ENCODE results near the gene KAZALD1. TPM values are rescaled to one million over a fixed set of nuclear protein-coding genes. Genes with fewer than 3 reads are reported as not detected.

KAZALD1 gene
- polyA plus RNA-seq, 10 donors, result 22.4 to 43.8 (median 28.3) TPM

DNA sequence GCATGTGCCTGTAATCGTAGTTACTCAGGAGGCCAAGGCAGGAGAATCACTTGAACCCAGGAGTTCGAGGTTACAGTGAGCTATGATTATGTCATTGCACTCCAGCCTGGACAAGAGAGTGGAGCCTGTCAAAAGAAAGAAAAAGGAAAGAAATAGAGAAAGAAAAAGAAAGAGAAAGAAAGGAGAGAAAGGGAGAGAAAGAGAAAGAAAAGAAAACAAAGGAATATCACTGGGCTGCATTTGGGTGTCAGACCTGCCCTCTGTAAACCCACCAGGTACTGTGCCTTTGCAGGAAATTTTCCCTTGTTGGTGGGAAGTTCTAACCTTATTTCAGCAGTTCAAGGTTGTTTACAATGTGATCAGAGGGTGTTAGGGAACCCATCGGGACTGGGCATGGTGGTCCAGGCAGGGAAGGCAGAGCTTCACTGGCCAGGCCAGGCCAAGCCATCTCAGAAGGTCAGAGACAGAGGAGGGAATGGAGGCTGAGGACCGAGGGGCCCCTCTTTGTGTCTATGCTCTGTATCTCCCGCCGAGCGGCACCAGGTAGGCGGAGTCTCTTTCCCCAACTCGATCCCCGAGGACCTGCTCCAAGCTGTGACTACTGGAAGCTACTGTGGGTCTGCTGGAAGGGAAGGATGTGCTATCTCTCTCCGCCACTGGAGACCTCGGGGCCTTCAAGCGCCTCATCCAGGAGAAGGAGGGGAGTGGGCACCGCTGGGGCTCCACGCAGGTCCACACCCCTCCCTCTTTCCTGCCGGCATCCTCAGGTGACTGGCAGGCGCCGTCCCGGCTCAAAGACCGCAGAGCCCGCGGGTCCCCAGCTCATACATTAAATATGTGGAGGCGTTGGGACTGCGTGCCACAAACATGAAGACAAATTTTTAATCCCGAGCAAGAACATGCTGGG lies 15.2 kb upstream of the KAZALD1 start:
- DNase-seq, result no peak

DNA sequence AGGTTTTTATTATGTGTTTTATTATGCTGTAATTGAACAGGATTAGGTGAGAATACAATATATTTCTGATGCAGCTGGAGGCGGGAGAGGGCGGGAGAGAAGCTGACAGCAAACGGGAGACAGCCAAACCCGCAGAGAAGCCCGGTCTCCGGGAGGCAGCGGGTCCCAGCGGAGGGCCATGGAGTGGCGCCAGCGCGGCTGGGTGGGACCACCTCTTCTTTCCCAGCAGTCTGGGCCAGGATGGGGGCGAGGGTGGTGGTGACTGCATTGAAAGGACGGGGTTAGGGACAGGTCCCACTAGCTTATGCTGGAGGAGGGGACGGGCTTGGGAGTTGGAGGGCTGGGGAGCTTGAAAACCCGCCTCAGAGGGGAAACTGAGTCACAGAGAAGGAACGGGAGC lies 14.5 kb upstream of the KAZALD1 start:
- DNase-seq, result no peak

DNA sequence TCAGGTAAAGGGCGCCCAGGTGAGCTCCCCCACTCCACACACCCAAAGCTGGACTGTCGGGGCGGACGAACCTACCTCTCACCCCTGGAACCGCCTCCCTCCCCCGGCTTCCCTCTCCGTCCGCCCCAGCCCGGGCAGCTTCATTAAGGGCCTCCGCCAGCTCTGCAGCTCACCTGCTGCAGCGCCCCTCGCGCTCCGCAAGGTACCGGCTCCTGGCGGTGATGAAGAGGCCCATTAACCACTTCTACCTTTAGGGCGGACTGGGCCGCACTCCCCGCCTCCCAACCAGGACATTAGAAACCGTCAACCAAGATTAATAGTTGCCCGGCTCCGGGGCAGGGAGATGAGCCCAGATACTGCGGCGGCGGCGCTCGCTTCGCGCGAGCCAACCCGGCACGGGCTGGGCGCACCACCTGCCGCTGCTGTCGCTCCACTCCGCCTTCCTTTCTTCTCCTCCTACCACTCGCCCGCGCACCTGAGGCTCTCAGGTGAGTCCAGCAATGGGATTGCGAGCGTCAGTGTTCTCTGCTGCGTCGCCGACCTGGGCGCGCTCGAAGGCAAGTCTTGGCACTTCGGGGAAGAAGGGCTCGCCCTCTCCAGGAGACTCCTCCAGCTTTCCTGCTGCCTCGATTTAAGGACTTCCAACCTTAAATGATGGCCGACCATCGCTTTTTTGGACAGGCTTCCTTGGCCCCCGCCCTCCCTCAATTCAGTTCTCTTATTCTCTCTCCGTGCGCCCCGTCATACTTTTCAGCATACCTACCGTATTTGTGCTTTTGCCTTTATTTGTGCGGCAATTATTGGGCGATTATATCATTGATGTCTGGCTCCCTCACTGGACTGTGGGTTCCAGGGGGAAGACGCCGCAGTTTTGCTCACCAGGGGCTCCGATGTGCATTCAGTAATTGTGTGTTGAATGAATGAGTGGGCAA lies 13.6 kb upstream of the KAZALD1 start:
- no peak for DNase-seq

DNA sequence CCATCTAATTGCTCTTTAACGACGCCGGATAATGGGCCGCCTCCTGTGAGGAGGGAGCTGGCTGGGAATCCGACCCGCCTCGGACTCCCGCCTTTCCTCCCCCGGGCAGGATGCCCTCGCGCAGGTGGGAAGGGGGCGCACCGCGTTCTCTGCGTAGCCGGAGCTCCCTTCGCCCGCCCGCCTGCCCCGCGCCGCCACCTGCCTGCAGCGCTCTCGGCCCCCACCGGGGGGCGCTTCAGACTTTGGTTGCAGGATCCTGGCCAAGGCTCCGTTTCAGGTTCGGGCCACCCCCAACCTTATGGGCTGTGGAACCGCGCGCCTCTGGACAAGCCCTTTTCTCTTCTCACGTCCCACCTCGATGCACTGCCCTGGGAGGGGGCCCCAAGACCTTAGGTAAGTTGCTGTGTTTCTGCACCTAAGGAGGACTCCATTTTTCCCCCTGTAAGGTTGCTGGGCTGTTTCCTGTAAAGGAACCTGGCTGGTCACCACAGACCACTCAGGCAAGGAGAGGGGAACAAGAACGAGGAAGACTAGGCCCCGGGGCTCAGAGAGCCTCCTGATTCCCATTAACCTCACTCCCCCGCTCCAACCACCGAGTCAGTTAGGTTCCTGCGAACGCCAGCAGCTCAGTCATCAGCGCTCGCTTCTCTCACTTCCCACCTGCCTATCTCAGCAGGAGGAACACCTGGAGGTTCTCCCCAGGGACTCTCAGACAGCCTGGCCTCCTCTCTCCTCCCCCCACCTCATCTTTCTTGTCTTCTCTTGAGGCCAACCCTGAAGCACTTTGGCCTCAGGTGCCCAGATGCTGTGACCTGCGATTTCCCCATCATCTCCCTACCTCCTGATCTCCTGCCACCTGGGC lies 11.3 kb upstream of the KAZALD1 start:
- peak in 2 of 3 donors; percentile 49 to 64 for DNase-seq

DNA sequence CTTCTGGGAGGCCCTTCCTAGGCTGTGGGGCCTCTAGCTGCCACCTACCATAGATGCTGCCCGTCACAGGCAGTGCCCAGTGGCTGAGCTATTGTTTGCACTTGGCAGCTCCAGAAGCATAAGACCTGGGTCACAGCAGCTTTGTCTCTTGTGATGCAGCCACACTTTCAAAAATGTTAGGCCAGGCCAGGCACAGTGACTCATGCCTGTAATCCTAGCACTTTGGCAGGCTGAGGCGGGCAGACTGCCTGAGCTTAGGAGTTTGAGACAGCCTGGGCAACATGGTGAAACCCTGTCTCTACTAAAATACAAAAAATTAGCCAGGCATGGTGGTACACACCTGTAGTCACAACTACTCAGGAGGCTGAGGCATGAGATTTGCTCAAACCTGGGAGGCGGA lies 9.5 kb upstream of the KAZALD1 start:
- no peak for DNase-seq

GRCh38 chr10:101053516-101053915 lies 8.3 kb upstream of the KAZALD1 start:
- no peak for DNase-seq

DNA sequence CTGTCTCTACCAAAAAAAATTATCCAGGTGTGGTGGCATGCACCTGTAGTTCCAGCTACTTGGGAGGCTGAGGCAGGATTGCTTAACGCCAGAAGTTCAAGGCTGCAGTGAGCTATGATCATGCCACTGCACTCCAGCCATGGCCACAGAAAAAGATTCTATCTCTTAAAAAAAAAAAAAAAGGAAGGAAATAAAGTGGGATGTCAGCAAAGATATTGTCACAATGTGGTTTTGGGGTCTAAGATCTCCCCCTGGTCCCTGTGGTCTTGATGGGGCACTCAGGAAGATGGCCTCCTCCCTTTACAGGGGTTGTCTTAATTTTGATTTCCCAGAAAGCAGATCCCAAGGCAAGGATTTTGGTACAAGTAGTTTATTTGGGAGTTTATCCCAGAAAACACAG lies 7.4 kb upstream of the KAZALD1 start:
- no peak for DNase-seq

DNA sequence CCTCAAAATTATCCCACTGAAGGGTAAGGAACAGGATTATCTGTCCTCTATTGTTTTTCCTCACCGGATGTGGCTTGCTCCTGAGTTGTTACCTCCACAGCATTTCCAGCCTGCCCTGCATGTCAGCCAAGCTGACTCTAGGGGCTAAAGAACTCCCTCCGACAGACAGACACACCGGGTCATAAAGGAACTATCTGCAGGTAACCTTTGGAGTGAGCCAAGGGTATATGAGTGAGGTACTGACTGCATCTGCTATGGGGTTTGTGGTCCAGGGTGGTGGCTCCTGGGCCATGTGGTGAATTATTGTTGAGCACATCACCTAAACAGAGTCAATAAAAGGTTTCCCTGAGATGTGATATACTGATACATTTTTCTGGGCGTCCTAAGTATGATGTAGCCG lies 6.9 kb upstream of the KAZALD1 start:
- no peak for DNase-seq

GRCh38 chr10:101055411-101055810 lies 6.4 kb upstream of the KAZALD1 start:
- DNase-seq, result no peak

- no peak for DNase-seq
These were observed 5.2 kb upstream of the KAZALD1 start for GRCh38 chr10:101056365-101057151.

DNA sequence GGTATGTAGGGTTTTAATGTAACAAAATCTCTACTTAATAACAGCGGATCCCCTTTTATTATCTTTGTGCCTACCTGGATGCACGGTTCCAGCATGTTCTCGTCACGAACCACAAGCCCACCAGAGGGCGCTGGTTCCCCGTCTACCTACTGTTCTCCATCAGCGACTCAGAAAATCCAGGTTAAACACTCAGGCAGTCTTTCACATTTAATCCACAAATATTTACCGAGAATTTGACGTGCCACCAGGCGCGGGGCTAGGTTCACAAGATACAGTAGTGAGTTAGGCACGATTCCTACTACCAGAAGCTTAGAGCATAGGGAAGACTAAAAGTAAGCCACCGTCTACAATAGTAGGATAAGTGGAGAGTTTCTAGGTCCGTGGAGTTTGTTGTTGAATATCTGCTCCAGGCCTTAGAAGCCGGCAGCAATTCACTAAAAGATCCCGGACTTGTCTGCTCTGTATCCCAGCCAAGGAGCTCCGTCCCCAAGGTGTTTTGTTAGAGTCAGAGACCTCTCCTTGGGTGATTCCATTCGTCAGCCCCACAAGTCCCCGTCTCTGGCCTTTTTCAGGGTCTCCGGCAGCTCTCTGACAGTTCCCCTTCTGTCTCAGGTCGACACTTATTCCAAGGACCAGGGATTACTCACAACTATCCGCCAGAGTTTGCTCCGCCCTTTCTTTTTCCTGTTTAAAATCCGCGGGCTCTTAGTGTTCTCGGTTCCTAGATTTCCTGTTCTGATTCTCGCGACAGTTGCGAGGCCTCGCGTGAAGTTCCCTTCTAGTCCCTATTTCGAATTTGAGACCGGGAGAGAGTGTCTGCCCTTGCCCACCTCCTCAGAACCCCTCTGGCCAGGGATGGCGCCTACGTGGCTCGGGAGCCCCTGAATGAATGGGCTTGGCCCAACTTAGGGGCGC lies 1.5 kb upstream of the KAZALD1 start:
- peak; percentile 96 to 98 (median 97) for DNase-seq

DNA sequence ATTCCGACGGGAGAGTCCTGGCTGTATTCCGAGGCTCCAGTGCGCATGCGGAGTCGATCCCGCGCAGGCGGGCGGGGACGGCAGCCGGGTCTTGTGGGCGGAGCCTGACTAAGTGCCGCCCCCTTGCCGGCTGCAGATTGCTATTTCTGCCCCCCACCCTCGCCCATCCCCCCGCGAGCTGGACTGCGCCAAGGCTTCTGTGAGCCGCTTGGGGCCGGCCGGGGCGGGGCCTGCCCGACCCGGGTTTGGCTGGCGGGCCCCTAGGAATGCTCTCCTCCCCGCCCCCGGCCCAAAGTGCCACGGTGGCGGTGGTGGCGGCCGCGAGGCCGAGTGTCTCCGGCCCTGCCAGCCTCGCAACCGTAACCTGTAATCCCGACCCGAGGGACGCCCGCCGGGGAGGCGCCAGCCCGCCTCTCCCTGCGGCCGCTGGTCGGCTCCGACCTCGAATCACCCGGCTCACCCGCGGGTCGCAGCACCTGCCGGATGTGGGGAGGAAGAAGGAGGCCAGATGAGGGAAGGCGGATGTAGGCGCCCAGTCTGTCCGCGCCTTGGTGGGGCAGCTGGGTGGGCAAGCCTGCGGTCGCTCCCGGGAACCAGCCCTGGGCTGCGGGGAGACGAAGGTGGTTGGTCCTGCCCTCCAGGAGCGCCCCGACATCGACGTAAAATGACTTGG lies 702 bp upstream of the KAZALD1 start:
- DNase-seq, result peak; percentile 96 to 98 (median 98)

- peak in 2 of 3 donors; percentile 57 to 87 for DNase-seq
These were observed 652 bp downstream of the KAZALD1 start for GRCh38 chr10:101062232-101063049.

DNA sequence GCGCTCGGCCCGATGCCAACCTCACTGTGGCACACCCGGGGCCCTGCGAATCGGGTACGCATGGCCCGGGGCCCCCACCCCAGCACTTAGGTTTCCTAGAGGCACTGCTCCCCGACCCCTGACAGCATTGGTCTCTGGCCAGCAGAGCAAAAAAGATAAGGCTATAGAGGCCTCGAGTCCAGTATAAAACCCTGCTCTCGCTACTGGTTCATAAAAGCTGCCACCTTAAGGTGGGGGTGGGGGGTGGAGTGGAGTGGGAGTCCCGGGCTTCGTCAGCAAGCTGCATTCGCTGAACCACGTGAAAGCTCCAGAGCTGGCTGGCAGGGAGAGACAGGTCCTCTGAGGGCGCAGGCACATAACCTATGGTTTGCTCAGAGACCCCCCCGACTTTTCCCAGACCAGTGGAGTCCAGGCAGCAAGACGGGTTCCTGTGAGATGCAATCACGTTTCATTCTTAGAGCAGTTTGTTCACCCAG lies 1.3 kb downstream of the KAZALD1 start:
- no peak for DNase-seq

- DNase-seq, result peak in 1 of 3 donors; percentile 40
These were observed 2.0 kb downstream of the KAZALD1 start for GRCh38 chr10:101063548-101064414.

DNA sequence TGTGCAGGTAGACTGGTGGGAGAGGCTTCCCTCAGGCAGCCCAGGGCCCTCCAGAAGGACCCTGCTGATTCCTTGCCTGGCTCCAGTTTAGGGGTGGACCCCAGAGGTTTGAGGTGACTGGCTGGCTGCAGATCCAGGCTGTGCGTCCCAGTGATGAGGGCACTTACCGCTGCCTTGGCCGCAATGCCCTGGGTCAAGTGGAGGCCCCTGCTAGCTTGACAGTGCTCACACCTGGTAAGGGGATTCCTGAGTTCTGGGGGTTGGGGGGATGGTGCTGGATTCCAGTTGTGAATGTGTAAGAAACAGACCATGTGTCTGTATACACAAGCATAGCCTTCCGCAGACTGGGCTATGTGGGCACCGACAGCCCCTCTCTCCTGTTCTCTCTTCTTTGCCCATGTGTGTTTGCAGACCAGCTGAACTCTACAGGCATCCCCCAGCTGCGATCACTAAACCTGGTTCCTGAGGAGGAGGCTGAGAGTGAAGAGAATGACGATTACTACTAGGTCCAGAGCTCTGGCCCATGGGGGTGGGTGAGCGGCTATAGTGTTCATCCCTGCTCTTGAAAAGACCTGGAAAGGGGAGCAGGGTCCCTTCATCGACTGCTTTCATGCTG lies 2.7 kb downstream of the KAZALD1 start:
- DNase-seq, result no peak
